Measurements from ENCODE around the gene GATA3.

DNA sequence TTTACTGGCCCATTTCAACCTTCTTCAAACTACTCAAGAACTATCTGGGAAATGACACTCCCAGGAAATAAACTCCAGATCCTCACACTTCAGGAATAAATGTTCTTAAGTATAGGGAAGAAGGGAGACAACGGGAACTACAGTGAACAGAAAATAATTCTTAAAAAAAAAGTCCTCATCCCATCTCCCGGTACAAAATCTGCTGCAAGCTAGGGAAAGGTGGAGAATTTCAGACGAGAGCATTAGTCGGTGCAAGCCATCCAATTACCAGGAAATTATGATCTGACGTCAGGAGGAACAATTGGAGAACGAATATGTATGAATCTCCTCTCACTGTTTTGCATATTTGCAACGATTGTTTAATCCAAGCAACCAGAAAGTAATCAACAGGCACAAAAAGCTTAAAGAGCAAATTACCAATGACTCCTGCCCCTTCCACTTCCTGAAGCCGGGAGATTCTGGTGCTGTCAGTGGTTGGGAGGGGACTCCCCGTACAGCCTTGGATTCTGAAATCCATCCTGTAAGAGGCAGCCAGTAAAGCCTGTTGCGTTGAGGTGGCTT, 15.1 kb upstream of the GATA3 start:
- peak; percentile 56 for TF ChIP-seq EZH2 (IDR thresholded peaks at IDR 0.05; ENCODE audit: insufficient read depth, low read length)
- TF ChIP-seq, protein P1, sequence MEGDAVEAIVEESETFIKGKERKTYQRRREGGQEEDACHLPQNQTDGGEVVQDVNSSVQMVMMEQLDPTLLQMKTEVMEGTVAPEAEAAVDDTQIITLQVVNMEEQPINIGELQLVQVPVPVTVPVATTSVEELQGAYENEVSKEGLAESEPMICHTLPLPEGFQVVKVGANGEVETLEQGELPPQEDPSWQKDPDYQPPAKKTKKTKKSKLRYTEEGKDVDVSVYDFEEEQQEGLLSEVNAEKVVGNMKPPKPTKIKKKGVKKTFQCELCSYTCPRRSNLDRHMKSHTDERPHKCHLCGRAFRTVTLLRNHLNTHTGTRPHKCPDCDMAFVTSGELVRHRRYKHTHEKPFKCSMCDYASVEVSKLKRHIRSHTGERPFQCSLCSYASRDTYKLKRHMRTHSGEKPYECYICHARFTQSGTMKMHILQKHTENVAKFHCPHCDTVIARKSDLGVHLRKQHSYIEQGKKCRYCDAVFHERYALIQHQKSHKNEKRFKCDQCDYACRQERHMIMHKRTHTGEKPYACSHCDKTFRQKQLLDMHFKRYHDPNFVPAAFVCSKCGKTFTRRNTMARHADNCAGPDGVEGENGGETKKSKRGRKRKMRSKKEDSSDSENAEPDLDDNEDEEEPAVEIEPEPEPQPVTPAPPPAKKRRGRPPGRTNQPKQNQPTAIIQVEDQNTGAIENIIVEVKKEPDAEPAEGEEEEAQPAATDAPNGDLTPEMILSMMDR (IDR thresholded peaks at IDR 0.05; ENCODE audit: insufficient read depth, low read depth, low read length) = no peak
